NCI-H526 treated with DMSO at 0.1 percent for 48 hours (cell line): Measurements from ENCODE around the gene GRHL1.
A peak's percentile ranks its signal among the peaks of the same experiment; 100 is the strongest.
"Not testable (repeated sequence)": the region's sequence is repeated elsewhere in the genome, so short reads cannot be mapped to it uniquely, and the experiment has no call there.

ENCODE experiments used
- DNase-seq: peaks from one replicate; lab custom pipeline; 2025; lab: John Stamatoyannopoulos, UW

The GRHL1 gene, protein sequence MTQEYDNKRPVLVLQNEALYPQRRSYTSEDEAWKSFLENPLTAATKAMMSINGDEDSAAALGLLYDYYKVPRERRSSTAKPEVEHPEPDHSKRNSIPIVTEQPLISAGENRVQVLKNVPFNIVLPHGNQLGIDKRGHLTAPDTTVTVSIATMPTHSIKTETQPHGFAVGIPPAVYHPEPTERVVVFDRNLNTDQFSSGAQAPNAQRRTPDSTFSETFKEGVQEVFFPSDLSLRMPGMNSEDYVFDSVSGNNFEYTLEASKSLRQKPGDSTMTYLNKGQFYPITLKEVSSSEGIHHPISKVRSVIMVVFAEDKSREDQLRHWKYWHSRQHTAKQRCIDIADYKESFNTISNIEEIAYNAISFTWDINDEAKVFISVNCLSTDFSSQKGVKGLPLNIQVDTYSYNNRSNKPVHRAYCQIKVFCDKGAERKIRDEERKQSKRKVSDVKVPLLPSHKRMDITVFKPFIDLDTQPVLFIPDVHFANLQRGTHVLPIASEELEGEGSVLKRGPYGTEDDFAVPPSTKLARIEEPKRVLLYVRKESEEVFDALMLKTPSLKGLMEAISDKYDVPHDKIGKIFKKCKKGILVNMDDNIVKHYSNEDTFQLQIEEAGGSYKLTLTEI

DNA sequence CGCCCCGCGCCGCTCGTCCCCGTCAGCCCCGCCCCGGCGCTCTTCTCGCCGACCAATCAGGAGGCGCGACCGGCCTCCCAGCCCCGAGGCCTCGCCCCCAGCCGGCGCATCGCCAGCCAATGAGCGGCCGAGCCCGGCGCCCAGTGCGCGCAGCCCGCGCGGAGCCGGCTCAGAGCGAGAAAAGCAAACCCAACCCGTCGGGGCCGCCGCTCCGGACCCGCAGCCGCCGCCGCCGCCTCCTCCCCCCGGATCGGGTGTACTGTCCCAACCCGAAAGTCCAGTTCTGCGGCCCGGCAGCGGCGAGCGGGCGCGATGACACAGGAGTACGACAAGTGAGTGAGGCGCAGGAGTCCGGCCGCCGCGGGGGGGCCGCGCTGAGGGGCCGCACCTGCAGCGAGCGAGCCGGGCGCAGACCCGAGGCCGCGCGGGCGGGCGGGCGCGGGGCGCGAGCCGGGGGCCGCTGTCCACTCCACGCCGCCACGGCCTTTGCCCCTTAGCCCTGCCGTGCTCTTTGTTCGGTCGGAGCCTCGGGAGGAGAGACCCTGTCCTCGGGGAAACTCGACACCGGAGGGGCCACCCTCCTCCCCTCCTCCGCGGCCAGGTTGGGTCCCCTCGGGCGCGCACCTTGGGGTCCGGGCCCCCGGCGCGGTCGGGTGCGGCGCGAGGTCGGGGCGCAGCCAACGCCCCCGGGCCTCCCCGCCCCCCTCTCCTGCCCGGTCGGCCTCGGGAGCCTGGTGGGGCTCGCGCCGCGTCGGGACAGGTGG lies at the start of gene GRHL1:
TSS of gene GRHL1 (plus strand) at position 172 of the 764 bp plus-strand sequence. CDS start at position 313, 141 bp downstream.
- DNase-seq, result peak; percentile 83

DNA sequence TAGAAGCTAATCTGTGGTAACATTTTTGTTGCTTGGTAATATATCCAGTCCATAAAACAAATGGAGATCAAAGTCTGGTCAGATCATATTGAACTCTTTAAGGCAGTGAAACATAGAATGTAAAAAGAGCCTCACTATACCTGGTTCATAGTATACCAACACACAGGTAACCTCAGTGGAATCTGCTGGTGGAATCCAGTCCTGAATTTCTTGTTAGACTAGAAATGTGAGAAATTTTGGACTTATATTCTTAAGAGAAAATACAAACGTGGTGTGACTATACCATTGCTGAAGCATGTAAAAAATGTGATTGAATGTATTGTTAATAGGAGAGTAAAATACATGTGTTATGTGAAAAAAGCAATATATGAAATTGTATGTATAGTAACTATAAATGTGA lies 46.1 kb upstream of the GRHL1 start:
- DNase-seq, result no peak

DNA sequence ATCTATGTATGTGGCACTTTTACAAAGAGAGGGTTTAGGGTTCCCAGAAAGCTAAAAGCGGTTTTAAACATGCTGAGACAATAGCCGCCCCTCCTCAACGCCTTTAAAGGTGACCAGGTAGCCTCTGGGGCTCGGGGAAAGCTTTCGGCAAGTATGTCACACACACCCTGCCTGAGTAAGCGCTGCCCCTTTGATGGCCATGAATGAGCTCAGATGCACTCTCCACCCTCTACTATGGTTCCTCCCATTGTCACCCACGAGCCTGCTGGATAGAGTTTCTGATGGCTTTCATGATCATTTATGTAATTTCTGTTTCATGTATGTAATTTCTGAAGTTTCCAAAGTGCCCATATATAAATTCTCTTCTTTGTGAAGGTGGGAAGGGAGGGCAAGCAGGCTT lies 44.1 kb upstream of the GRHL1 start:
- no peak for DNase-seq

DNA sequence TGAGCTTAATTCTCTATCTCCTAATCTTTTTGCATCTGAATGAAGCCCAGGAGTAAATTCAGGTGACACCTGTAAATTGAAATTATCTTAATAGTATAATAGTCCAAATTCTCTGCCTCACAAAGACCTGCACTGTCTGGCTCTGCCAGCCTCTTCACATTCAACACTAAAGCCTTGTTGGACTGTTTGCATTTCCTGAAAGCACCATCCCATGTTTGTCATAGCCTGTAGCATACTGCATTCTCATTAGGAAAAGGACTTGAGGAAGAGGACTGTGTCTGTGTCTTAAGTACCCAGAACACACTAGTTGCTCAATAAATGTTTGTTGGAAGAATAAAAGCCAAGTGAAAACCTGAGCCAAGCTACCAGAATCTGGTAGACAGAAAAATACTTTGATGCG lies 42.9 kb upstream of the GRHL1 start:
- DNase-seq, result no peak

DNA sequence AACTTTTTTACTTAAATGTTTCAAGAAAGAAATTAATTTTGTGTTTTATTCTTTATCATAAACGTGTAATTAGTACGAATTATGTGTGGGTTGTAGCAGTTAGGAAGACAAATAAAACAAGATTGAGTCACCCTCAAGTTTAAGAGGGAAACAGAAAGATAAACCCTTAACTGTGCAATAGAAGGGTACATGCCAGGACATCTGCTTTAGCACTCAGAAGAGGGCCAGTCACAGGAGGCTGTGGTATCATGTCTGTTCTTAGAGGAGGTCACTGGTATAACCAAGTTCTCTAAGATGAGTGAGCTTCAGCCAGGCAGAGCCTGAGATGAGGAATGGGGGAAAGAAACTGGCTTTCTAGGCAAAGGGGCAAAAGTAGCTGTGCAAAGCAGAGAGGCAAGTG lies 42.4 kb upstream of the GRHL1 start:
- no peak for DNase-seq

DNA sequence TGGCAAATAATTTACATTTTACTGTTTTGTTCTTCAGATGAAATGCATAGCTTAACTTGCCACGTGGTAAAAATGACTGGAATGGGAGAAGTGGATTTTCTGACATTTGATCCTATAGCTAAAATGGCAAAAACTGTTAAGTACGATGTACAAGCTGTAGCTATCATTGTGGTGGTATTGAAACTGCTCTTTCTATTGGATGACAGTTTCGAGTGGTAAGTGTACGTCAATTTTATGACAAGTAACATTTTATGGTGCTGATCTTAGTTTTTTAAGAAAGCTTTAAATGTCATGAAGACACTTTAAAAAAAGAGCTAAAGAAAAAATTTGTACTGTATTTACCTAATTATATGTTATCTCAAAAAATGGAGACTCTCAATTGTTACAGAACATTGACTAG lies 40.8 kb upstream of the GRHL1 start:
- no peak for DNase-seq

DNA sequence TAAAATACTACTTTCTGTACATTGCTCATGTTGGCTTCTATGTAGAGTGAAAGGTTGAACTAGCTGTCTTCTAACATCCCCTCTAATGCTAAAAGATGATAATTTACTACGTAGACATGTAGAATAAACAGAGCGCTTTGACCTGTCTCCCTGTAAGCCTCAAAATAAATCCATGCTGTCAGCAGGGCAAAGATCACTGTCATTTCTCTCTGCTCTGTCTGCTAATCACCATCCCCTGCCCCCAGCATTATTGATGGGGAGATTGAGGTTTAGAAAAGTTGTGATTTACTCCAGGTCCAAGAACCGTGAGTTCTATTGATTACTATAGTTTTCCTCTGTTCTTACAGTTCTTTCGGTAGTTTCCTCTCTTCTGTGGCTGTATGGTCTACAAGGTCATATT lies 39.0 kb upstream of the GRHL1 start:
- DNase-seq, result no peak

DNA sequence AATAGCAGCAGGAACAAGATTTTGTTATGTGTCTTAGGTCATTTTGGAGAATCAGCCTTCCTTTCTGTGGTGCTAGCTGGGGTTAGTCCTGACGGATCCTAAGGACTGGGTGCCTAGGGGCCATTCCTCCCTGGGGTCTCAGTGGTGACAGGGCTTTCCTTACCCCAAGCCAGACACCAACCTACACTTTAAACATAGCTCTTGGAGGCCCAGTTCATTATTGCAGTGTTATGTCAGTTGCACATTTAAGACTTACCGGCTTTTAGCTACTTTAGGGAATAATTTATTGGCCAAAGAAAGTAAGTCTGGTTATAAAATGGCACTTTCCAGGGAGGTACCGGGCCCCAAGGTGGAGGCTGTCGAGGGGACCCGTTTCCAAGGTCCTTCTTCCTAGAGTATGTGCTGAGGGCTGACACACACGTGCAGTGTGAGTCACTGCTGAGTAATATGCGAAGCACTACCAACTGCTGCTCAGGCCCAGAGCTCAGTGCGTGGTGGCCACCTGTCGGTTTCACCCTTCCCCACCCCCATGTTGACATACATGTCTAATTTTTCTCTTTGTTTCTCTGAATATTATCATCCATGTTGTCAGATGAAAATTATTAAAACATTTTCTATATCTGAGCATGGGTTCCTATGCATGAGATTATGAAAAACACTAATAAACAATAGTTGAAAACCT lies 37.0 kb upstream of the GRHL1 start:
- DNase-seq, result no peak

DNA sequence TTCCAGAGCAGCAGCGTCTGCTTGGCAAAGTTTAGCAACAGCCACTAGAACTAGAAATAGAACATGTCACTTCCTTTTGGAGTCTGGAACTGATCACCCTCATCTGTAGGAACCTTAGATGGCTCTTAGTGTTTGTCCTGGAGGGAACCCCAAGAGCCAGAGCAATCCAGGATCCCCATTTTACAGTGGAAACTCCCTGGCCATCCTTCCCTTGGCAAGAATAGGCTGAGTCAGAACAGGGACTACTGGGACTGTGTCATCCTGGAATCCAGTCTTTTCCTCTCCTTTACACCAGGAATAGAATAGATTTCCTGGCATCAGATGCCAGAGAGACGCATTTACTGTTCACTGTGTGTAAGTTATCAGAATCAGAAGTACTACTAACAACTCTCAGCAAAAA lies 33.2 kb upstream of the GRHL1 start:
- no peak for DNase-seq

DNA sequence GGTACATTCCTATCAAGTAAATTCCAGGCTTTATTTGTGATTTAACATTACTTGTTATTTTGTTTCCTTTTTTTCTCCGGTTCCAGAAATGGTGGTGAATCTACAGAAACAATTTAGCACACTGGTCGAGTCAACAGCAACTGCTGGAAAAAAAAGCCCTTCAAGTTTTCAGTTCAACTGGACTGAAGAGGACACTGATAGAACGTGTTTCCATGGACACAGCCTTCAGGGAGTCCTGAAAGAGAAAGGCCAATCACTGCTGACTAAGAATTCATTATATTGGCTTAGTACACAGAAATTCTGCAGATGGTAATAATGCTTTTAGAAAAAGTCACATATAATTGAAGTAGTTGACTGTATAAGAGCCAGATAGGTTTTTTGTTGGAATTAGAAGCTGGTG lies 32.0 kb upstream of the GRHL1 start:
- DNase-seq, result no peak

DNA sequence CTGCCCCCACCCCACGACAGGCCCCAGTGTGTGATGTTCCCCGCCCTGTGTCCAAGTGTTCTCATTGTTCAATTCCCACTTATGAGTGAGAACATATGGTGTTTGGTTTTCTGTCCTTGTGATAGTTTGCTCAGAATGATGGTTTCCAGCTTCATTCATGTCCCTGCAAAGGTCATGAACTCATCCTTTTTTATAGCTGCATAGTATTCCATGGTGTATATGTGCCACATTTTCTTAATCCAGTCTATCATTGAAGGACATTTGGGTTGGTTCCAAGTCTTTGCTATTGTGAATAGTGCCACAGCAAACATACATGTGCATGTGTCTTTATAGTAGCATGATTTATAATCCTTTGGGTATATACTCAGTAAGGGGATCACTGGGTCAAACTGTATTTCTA lies 24.5 kb upstream of the GRHL1 start:
- DNase-seq, result not testable (repeated sequence)

DNA sequence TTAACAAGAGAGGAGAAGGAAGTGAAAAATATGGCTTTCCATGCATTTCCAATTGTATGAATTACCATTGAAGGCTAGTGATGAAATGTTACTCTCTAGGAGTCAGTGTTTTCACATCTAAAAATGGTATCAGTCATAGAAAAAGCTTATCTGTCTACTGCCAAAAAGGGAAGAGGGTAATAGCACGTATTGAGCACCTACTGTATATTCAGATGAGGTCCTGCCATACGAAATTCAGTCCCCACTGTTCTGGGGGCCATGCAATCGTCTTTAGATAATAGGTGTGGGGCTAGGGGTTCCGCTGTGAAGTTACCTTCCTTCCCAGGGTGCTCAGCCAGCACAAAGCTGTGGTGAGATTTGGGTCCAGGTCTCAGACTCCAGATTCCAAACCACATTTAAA lies 14.2 kb upstream of the GRHL1 start:
- DNase-seq, result no peak

DNA sequence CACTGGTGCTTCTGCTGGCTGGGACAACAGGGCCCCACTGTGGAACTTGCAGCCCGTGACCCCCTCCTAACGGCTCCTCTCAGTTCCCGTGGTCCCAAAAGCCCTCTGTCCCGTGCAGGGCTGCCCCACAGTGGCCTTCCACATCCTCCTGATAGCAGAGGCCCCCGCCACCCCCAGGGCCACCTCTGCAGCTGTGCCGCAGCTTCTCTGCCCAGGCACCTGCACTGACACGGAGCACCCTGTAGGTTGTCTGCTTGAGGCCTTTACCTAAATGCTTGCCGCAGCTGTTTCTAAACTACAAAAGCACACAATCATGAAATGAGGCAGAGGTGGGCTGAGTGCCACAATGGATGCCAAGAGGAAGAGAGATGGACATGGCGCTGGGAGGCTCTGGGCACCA lies 13.5 kb upstream of the GRHL1 start:
- no peak for DNase-seq

DNA sequence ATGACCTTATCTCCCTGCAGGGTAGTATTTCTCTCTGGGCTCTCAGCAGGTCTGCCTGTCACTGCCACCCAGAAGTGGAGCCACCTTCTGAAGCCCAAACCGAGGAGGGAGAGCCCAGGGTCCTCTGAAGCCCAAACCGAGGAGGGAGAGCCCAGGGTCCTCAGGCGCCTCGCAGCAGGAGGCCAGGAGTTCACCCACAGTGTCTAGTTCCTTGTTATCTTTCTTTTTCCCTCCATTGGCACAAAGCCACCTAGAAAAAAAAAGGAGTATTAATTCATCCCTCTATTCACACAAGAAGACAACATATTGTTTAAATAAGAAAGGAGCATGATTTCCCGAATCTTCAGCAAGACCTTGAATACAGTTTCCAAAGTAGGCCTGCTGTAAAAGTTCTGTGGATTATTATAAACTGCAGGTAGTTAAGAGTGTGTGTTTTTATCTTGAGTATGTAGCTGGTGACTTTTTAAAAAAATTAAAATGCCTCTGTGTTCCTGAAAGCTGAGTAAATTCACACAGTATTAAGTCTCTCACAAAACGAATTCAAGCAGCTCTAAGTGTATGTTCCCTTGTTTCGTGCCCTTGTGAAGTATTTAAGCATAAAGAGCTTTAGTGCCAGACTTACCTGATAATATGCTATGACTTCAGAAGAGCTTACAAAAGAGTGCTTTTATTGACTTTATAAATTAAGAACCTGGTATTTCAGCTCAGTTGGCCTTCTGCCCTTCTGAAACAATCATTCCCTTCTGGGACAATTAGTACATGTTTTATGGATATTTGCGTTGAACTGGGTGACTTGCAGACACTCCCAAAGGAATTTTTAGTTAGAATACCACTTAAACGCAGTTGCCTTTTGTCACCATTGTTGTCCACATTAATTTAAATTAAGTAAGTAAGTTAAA lies 11.7 kb upstream of the GRHL1 start:
- DNase-seq, result no peak

DNA sequence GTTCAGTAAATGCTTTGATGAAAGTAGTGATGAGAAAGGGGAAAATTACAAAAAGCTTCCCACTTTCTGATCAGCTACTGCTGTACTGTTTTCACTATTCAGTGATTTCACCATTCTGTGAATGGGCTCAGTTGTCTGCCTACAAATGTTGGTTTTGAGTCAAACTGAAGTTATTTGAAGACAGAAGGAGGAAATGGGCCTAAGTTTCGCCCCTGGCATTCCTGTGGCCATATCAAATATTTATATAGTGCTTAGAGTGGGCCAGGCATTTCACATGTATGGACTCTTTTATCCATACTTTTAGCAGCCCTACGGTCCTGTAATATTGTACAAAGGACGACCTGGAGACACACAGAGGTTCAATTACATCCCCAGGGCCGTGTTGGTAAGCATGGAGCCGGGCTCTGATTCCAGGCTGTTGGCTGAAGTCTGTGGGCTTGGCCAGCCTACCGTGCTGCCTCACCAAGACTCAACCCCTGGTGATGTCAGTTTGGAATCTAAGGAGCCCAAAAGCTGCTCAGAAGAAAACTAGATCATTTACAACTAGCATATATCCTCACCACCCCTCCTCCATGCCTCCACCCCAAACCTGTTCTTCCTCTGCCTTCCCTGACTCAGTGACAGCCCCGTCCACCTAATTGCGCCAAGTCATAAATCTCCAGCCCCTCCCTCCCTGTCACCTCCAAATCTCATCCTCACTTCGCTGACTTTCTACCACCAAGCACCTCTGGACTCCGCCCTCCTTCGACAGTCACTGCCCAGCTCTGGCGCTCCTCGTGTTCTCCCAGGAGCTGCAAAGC lies 10.1 kb upstream of the GRHL1 start:
- DNase-seq, result no peak

DNA sequence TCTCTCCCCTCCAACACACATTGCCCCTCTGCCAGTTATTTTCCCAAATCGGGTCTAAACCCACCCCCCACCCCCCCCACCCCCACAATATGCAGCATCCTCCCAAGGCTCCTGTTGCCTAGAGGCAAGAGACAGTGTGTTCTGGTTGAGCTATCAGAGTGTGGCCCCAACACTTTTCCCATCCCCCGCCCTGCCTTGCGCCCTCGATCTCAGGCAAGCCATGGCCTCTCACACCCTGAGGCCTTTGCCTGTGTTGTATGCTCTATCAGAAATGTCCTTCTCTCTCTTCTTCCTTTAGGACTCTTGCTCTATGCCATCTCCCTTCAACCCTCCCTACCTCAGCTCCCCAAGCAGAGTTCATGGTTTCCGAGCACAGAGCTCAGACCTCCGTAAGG lies 9.5 kb upstream of the GRHL1 start:
- DNase-seq, result no peak

DNA sequence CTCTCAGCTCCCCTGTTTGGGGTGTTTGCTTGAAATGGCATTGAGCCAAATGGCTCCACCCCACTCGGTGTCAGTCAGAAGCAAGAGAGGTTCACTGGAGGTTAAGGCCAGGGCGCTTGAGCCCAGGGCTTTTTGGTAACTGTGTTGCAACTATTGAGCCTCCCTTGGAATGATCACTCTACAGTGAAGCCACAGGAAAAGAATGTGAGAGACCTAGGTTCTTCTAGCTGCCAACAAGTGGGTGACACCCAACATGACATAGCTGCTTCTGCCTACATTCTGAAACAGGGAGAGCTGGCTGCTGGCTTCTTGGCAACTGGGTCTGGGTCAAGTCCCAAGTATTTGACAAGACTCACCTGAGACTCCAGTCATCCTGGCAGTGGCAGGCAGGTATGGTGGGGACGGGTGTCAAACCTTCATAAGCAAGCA lies 7.1 kb upstream of the GRHL1 start:
- no peak for DNase-seq

DNA sequence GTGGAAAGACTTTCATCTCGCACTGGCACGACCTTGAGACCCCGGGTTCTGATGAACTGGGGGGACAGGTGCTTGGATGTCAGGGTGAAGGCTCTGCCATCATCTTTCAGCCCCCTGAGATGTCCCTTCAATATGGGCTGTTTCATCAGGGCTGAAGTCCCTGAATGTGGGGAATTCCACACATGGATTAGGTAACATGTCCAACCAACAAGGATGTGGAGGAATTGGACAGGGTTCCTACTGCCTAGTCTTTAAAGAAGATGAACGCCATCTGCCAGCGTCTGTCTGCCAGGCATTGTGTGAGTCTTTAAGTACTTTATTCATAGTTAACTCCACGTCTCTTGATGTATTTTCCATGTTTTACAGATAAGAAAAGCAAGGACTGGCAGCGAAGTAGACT lies 5.9 kb upstream of the GRHL1 start:
- no peak for DNase-seq

DNA sequence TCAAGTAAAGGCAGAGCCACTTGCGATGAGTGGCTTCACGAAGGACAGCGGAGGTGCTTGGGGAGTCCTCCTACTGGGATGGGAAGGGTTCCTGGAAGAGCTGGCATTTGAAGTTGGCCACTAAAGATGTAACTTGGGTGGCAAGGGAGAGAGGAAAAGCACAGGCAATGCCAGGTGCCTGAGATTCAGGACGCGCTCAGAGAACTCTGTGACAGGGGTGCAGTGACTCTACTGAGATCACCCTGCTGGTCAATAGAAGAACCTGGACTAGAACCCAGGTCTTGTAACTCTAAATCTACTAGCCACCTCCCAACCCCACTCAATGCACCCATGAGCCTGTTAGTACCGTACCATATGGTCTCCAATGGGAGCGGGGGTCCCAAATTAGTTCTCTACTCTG lies 5.4 kb upstream of the GRHL1 start:
- no peak for DNase-seq

DNA sequence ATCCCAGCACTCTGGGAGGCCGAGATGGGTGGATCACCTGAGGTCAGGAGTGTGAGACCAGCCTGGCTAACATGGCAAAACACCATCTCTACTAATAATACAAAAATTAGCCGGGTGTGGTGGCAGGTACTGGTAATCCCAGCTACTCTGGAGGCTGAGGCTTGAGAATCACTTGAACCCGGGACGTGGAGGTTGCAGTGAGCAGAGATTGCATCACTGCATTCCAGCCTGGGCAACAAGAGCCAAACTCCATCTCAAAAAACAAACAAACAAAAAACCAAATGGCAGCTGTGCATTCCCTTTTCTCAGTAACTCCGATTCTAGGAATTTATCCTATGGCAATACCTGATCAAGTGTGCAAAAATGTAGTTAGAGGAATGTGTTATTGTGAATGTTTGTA lies 4.7 kb upstream of the GRHL1 start:
- no peak for DNase-seq

DNA sequence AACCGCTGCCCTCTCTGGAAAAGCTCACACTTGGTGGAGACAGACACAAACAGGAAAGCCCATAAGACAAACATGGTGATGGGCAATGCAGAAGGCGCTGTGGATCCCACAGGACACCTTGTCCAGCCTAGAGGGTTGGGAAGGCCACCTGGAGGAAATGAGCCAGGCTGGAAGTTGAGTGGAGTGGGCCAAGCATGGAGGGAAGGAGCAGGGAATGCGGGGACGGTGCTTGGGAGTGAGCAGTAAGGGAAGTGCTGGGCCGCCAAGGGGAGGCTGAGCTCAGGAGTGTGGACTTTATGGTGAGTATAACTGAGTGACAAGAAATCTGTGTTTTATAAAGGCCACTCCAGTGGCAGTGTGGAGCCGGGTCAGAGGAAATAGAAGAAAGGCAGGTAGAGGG lies 2.8 kb upstream of the GRHL1 start:
- no peak for DNase-seq
